HG02981 (cell line): ENCODE results near the gene IL4I1.

Source experiments
- ATAC-seq: cut with Tn5 transposase; IDR thresholded peaks from one replicate; pipeline ENCODE4 v1.9.1; 2021; ENCODE audit warnings: mild to moderate bottlenecking, moderate library complexity; ENCODE audit not compliant: unreplicated experiment

The IL4I1 gene

DNA sequence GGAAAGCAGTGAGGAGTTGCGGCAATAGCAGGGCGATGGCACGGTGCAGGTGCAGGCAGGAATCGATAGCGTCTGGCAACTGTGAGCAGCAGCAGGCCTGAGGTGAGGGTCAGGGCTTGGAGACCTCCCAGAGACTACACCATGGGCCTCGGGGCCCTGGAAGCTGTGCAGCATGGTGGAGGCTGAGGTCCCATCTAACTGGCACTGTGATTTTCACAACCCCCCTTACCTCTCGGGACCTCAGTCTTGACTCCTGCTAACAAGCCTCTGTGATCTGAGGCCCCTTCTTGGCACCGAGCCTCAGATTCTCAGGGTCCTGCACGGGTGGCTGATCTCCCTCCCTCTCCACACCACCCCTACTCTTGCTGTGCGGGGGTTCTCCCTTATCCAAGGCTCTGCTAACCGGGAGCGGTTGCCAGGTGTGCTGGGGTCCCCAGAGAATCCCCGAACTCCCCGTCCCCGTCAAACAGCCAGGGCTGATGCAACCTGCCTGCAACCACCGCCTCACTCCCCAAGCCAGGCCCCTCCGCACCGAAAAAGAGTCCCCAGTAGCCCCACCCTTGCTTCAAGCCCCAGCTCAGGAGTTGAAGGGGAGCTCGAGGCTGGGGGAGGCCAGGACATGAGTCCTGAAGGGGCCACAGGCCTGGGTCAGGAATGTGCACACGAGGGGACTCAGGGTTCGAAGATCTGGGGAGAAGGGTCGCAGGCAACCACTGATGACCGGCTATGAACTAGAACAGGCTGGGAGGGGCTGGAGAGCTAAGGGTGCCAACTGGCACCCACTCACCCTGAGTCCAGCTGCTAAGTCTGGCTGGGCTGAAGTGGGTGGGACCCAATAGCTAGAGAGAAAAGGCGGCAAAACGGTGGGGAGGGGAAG, 27.6 kb upstream of the IL4I1 start:
- ATAC-seq = no peak

DNA sequence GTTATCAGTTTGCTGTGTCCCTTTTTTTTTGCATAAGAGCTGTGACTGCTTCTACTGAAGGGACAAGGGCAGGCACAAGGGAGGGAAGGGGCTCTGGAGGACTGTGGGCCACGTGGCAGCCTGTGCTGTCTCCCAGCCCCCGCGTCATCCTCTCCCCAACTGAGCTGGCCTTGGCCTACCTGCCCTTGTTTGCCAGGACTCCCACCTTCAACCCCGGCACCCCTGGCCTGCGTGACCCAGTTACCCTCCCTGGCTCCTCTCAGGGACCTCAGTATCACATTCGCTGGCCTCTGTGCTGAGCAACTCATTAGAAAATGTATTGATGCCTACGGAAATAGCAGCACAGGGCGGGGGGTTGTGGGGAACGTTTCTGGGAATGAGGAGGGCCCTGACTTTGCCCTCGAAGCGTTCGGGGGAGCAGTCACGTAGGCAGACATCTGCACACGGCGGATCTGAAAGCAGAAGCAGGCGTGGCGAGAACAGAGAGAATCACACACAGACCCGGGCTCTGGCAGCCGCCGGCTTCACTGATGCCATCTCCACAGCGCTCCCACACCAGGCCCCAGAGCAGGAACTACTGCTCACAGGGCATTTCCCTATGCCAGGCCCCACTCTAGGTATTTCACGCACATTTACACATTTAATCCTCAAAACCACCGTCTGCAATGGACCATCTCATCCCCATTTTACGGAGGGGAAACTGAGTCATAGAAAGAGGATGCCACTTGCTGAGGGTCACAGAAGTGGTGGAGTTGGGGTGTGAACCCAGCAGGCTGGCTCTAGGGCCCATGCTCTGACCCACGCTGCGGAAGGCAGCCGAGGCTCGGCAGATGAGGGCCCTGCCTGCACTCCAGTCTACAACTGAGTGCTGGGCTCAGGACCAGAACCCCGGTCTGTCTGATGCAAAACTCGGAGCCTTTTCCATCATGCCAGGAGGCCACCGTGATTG, 26.6 kb upstream of the IL4I1 start:
- no peak for ATAC-seq

DNA sequence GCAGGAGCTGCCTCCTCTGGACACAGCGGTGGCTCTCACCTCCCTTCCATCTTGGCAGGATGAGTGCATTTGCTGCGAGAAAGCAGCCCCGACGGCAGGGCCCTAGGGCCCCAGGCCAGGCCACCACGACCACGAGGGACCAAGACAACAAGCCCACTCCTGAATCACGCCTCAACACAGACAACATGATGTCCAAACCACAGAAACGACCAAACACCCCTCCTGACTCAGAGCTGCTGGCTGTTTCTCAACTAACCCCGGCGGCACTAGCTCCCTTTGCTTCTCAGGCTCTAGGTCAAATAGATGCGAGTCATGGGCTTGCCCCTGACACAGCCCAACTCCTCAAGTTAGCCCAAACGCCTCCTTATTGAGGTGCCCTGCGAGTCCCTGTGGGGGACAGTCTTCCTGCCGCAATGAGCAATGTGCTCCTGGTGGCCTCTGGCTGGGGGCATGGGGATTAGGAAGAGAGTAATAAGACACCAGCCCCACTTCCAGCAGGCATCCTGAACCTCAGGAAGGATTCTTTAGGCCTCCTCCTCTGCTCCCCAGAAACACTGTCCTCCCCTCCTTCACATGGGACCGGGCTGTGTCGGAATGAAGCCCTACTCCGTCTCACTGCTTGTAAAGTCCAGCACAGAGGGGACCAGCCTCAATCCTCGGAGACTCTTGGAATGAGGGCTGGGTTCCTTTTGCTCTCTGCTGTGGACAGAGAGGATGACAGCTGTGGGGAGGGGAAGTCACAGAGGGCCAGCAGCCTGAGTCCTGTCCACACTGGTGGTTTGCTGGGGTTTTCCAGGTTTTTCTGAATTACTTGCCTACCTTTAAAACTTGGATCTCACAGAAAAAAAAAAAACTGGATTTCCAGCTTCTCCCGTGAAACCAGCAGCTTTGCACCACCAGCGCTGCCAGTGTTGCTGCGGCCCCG, 25.4 kb upstream of the IL4I1 start:
- ATAC-seq = no peak

DNA sequence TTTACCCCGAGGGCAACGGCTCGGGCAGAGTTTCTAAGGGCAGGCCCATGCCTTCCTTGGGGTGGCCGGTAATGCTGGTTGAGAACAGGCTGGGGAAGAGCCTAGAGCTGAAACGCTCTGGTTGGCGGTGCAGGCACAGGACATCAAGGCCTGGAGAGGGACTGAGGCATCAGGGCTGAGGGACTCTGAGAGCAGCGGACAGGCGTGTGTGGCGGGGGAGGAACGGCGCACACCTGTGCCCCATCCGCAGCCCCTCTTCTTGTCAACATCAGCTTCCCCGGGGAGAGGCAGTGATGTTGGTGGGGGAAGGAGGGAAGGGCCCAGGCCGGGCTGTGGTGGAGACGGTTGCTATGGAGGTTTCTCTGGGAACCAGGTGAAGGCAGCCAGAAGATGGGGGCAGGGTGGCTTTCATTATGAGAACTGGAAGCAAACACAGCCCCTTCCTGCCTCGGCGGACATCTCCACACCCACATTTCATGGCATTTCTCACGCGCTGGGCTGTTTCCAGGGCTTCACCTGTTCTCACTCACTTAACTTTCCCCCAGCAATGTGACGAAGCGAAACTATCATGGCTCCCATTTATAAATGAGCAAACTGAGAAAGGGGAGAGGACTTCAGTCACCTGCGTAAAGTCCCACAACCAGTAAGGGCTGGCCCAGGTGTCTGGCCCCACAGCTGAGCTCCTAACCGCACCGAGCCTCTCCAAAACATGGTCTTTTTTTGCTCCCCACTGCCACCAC, 24.1 kb upstream of the IL4I1 start:
- ATAC-seq = no peak

DNA sequence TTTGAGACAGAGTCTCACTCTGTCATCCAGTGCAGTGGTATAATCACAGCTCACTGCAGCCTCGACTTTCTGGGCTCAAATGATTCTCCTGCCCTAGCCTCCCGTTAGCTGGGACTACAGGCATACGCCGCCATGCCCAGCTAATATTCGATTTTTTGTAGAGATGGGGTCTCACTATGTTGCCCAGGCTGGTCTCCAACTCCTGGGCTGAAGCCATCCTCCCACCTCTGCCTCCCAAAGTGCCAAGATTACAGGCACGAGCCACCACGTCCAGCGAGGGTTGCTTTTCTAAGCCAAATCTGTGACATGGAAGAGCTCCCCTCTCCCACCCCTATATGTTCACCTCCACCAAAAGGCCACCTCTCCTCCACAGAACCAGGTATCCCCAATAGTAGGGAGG, 21.4 kb upstream of the IL4I1 start:
- ATAC-seq = no peak

DNA sequence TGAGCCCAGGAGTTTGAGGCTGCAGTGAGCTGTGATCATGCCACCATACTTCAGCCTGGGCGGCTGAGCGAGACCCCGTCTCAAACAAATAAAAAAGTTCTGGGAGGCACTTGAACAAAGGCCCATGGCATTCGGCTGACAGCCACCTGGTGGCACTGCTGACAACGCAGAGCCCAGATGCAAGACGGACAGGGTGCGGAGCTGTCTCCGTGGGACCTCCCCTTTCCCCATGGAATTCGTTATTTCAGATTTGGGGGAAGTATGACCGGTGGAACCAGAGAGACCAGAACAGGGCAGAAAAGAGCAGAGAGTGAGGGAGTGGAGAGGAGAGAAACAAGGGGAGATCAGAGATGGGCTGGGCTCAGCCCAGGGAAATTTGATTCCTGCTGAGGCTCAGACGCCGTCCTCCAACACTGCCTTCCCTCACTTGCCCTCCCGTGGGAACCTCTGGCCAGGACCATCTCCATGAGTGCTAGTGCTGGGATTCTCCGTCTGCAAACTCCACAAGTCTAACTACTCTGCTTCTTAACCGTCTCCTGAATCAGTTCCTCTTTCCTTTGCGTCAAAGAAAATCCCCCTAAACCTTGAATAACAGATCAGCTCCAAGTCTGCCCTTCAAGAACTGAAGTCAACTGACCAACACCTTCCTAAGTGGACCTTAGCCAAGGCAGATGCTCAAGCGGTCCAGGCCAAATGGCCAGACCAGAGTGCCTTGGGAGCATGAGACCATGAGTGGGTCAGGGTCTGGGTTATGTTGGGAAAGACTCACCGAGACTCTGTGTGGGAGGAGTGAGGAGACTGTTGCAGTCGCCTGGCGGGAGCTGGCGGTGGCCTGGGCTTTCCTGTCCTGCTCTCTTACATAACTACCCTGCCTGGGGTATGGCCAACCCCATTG, 20.4 kb upstream of the IL4I1 start:
- no peak for ATAC-seq

DNA sequence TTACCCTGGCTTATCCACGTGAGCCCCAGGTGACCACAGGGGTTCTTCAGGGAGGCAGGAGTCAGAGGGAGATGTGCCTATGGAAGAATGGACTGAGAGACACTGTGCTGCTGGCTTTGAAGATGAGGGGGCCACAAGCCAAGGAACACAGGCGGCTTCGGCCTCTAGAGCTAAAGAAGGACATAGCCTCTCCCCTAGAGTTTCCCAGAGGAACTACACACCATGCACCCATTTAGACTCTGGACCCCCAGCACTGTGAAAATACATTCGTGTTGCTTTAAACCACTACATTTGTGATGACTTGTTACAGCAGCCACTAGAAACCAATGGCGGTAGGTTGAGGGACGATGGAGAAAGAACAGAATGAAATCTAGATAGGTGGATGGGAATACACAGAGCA, 18.6 kb upstream of the IL4I1 start:
- ATAC-seq = no peak

DNA sequence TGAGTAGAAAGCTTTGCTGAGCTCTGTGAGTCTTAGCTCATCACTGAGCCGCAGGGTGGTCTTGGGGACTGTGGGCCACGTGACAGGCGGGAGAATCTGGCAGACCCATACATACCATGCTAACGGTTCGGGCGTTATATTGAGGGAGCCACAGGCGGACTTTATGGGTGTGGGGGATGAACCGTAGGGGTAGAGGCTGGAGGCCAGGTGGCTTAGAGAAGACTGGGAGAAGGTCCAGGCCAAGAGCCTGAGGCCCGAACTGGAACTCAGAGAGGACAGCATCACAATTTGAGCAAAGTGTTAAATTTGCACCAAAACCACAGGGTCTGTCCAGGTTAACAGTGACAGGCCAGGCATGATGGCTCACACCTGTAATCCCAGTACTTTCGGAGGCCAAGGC, 17.0 kb upstream of the IL4I1 start:
- no peak for ATAC-seq

DNA sequence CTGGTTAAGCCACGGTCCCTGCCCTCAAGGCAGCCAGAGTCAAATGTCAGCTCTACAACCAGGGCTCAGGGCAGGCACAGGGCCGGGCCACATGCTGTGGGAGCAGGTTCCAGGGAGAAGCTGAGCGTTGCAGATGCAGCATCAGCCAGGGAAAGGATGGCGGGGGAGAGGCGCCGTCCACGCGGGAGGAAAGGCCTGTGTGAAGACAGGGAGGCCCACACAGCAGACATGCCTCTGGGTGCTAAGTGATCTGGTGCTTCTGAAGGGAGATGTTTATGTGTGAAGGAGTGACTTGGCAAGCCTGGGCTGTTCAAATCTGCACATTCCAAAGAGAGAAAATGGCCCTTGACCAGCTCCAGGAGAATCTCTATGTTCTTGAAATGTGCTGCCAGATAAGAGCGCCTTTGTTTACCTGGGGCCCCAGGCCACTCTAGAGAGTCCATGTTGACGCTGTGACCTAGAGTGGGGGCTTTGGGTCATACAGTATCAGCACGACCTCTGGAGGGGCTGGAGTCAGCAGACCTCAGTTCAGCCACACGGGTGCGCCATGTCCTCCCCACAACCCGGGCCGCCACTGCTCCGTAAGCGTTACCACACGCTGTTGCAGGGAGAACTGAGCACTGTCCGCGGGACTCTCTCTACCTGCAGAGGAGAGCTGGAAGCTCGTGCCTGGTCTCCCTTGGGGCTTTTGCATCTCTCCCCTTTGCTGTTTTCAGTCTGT, 16.4 kb upstream of the IL4I1 start:
- no peak for ATAC-seq

DNA sequence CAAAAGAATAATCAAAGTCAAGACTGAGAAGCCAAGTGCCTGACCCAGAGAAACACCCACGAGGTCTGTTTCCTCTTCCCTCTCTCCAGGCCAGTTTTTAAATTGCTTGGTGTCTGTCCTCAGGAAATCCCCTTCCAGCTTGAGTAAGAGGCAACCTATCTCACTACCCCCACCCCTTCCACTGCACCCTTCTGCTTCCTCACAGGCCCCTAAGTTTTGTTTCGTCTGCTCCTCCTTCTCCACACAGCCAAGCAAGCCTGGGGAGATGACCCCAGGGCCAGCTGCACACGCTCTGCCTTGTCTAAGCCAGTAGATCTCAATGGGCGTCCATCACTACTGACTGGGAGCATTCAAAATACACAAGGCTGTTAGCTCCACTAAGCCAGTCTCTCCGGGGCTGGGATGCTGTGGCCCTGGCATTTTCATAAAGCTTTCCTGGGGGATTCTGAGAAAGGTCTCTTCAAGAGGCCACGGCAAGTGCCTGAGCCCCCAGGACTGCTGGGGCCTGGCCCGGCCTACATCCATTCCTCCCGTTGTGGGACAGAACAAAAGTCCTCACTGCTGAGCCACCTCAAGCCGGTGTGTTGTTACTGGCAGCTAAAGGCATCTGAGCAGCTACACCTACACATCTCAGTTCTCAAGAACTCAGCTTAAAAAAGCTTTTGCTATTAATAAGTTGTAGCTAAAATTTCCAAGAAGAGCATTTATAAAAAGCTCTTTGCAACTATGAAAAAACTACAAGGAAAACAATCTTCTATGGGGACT, 14.9 kb upstream of the IL4I1 start:
- ATAC-seq = no peak

DNA sequence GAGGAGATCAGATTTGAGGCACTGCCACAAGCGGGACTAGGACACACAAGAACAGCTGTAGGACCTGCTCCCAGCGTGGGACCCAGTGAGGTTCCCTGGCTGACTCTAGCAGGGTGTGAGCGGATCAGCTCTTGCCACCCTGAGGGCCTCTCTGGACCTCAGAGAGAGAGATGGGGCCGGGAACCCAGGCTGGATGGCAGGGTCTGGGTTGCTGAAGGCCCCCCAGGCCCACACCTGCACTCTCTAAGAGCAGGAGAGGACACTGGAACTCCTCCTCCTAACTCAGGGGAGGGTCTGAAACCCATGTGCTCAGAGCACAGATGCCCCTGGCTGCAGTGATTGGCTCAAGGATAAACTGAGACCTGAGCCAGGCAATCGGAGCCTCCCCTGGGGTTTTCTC, 13.5 kb upstream of the IL4I1 start:
- ATAC-seq = no peak

DNA sequence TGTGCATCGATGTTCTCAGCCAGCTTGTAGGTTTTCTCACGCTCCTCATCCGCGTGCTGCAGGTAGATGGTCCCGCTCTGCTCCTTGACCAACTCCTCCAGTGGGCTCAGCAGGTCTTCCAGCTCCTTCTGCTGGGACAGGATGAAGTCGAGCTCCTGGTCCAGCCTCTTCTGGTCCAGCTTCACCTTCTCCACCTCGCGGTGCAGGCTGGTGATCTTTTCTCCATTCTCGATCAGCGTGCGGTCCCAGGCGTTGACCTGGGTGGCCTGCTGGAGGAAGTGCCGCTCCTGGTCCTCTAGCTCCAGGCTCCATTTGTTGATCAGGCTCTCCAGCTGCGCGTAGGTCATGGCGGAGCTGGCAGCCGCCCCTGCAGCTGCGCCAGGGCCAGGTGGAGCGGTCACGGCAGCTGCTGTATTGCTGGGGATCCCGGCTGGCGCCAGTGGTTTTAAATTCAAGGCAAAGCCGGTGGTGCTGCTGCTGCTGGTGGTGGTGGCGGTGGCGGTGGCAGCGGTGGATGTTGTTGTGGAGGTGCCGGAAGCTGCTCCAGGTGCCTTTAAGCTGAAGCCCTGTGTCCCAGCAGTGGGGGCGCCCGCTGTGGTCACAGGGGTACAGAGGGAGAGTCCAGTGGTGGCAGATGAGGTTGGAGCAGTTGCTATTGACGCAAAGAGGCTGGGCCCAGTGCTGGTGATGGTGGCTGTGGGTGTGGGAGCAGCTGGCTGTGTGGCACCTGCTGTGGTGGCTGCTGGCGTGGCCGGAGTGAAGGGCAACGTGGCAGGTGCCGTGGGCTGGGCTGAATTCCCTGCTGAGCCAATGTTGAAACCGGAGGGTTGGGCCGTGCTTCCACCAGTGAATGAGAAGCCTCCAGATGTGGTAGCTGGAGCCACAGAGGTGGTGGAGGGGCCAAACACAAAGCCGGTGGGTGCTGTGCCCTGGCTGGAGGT, 12.1 kb upstream of the IL4I1 start:
- no peak for ATAC-seq

DNA sequence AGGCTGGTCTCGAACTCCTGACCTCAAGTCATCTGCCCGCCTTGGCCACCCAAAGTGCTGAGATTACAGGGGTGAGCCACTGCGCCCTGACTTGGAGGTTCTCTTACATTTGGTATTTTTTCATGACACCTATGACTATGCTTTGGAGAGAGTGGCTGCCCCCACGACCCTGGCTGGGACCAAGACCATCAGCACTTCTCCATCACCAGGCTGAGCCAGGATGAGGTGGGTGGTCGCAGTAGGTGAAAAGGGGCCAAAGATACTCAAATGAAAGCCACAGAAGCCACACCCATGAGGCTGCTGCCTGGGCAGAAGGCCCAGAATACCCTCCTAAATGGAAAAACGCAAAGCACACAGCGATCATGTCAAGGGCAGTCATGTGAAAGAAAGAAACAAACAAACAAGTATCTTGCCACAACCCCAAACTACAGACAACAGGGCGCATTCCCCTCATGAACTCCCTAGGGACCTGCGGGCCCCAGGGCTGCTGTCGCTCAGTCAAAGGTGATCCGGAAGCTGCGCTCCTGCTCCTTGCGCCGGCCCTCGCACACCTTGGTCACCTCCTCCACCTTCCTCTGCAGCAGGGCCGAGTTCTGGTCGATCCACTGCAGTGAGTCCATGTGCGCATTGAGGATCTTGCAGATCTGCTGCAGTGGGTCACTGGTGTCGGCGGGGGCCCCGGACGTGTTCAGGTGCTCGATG, 11.2 kb upstream of the IL4I1 start:
- ATAC-seq = no peak

DNA sequence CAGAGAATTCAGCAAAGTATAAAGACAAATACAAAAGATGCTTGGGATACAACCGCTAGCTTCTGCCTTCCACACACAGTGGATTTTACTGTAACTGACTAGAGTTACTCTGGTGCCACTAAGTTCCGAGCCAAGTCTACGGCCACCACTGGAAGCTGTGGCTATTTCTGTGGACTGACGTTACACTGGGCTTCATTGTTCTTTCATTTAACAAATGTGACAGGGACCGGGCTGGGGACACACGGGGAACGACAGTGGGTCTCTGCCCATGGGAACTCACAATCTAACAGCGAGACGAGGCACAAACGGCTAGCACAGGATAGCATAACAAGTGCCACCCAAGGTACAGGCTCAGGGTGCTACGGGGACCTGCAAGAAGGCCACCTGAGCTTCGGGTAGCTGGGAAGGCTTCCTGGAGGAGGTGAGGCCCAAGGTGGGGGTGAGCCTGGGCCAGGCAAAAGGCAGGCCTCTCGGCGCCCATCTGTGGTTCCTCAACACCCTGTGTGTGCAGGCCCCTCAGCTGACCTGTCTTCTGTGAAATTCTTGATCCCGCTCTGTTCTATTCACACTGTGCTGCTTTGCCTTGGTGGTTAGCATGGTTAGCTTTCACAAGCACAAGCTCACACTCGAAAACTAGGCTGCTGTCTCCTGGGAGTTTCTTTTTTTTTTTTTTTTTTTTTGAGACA, 10.3 kb upstream of the IL4I1 start:
- no peak for ATAC-seq

DNA sequence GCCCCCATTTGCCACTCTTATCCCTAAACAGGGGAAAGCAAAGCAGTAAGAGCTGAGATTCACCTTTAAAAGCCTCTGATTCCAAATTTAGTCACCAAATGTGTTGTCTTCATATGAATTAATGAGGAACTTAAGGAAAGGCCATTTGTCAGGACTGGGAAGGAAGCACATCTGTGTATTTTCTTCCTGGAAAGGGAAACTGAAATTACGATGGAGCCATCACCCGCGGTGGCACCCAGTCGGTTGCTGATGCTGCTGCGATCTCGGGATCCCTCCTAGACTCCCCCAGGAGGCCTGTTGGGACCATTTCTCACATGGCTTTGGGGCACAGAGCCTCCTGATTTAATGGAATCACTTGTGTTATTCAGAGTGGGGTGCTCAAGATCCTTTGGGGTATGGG, 7.4 kb upstream of the IL4I1 start:
- no peak for ATAC-seq
